ENCODE measurements around the gene BCAS4.

DNA sequence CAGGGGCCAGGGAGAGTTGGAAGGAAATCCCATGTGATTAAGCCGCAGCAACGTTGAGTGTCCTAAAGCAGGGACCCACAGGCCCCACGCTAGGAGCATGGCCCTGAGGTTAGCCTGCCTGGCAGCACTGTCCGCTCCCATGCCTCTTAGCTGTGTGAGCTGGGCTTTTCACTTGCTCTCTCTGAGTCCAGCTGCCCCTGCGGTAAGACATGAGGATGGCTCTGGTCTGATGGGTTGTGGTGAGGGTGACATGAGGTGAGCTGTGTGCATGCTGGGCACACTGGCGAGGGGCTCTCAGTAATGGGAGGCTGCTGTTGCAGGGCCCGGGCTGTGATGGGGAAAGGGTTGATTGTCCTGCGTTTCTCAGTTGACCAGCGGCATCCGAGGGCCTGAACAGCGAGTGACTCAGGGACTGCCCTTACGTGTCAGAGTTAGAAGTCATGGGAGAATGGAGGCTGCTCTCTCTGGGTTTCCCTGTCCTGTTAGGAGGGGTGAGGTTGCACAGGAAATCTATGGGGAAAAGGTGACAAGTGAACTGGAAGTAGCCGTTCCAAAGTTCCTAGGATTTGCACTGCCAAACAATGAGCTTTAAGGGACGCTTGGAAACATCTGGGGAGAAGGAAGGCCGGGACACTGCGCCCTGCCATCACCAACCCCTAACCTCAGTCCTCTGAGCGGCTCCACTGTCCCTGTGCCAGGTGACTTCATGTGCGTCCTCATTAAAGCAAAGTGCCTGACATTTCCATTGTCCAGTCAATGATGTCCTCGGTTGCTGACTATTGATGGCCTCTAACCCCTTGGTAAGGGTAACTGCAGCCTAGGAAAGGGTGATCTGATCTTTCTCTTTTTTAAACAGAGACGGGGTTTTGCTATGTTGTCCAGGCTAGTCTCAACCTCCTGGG lies 85.0 kb downstream of the BCAS4 start:
- TF ChIP-seq, protein P1, sequence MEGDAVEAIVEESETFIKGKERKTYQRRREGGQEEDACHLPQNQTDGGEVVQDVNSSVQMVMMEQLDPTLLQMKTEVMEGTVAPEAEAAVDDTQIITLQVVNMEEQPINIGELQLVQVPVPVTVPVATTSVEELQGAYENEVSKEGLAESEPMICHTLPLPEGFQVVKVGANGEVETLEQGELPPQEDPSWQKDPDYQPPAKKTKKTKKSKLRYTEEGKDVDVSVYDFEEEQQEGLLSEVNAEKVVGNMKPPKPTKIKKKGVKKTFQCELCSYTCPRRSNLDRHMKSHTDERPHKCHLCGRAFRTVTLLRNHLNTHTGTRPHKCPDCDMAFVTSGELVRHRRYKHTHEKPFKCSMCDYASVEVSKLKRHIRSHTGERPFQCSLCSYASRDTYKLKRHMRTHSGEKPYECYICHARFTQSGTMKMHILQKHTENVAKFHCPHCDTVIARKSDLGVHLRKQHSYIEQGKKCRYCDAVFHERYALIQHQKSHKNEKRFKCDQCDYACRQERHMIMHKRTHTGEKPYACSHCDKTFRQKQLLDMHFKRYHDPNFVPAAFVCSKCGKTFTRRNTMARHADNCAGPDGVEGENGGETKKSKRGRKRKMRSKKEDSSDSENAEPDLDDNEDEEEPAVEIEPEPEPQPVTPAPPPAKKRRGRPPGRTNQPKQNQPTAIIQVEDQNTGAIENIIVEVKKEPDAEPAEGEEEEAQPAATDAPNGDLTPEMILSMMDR (IDR thresholded peaks at IDR 0.05; ENCODE audit: low read depth, low read length), result no peak
- no peak for TF ChIP-seq EZH2phosphoT487 (IDR thresholded peaks at IDR 0.05; ENCODE audit: low read depth)

All from OCI-LY3 (cell line).